Activated CD8-positive, alpha-beta T cell treated with anti-CD3 and anti-CD28 coated beads for 36 hours (primary cell): ENCODE data around the gene ENTREP1. TPM values are rescaled to one million over a fixed set of nuclear protein-coding genes. Genes with fewer than 3 reads are reported as not detected.
A peak's percentile ranks its signal among the peaks of the same experiment; 100 is the strongest.

Source experiments
- ATAC-seq: fragments of 200-7000 bp; cut with Tn5 transposase; one replicate; pipeline ENCODE4 v1.10.0; 2021; ENCODE audit warnings: mild to moderate bottlenecking, moderate library complexity
- CTCF ChIA-PET: fragments of 350-600 bp; sonication (Branson Sonifier 250); formaldehyde crosslinking; loops from one replicate; lab custom pipeline; 2021; ENCODE audit warnings: antibody characterized with exemption; lab: Charles Lee
- POLR2A ChIA-PET: fragments of 350-600 bp; sonication (Branson Sonifier 250); formaldehyde crosslinking; loops from one replicate; lab custom pipeline; 2021; ENCODE audit warnings: antibody characterized with exemption; lab: Charles Lee
- DNase-seq: peaks from one replicate; pipeline ENCODE4 v3.0.0-alpha.2; 2020
- H3K27ac Mint-ChIP-seq: one replicate; pipeline ENCODE4 v1.8.0; 2021; ENCODE audit warnings: mild to moderate bottlenecking, mixed read lengths
- H3K27me3 Mint-ChIP-seq: one replicate; pipeline ENCODE4 v1.8.0; 2021; ENCODE audit warnings: mixed read lengths
- H3K36me3 Mint-ChIP-seq: one replicate; pipeline ENCODE4 v1.8.0; 2021; ENCODE audit warnings: low read depth, mixed read lengths
- H3K4me1 Mint-ChIP-seq: one replicate; pipeline ENCODE4 v1.8.0; 2021; ENCODE audit warnings: low read depth, mixed read lengths
- H3K4me3 Mint-ChIP-seq: one replicate; pipeline ENCODE4 v1.8.0; 2021; ENCODE audit warnings: mild to moderate bottlenecking, moderate library complexity, mixed read lengths
- H3K9me3 Mint-ChIP-seq: one replicate; pipeline ENCODE4 v1.8.0; 2021; ENCODE audit warnings: mixed read lengths
- CTCF ChIP-seq: fragments of 200-600 bp; IDR thresholded peaks from one replicate; pipeline ENCODE4 v1.8.0; 2022; ENCODE audit warnings: antibody characterized with exemption, mild to moderate bottlenecking
- intact Hi-C: fragments of 100-400 bp; cut with micrococcal nuclease; formaldehyde crosslinking; loops from one replicate; pipeline ENCODE4 v1.10.0; 2022
- total RNA-seq, 2 experiments: library from RNA; stranded (reverse); gene quantifications; one replicate each; pipeline ENCODE4 v1.2.3, GENCODE V29; 2021

The ENTREP1 gene
- not detected for total RNA-seq

GRCh38 chr9:69324549-69325401 lies at the start of gene ENTREP1:
Gene ENTREP1, plus strand, starts transcription at chr9:69325215. Its CDS starts 95 bp downstream, at chr9:69325310.
- POLR2A ChIA-PET = no interaction called here
- H3K4me3 Mint-ChIP-seq = no peak within 1 kb of the TSS
- H3K27ac Mint-ChIP-seq = no peak within 1 kb of the TSS
- peak; percentile 4 for DNase-seq
- peaks cover 2% of the 10 kb centered on the region for H3K4me1 Mint-ChIP-seq
- intact Hi-C loops = no loop called here
- ATAC-seq = peak; percentile 34
- no peaks in the 10 kb centered on the region for H3K36me3 Mint-ChIP-seq
- TF ChIP-seq CTCF = no peak
- H3K27me3 Mint-ChIP-seq = peaks cover 39% of the 10 kb centered on the region
- H3K9me3 Mint-ChIP-seq = no peaks in the 10 kb centered on the region
- CTCF ChIA-PET = interaction anchor here (1.2 kb wide), 1 partner anchor 97 kb away, joined by 3 read pairs; no protein-coding TSS in a partner anchor

GRCh38 chr9:69276775-69277174 lies 48.2 kb upstream of the ENTREP1 start:
- DNase-seq = no peak
- no peak overlapping the region for H3K4me3 Mint-ChIP-seq

GRCh38 chr9:69279084-69279731 lies 45.8 kb upstream of the ENTREP1 start:
- Mint-ChIP-seq H3K9me3 (peaks cover 21% of the 10 kb centered on the region), H3K4me1 (no peaks in the 10 kb centered on the region), H3K27ac (no peak overlapping the region), H3K4me3 (no peak overlapping the region), H3K36me3 (no peaks in the 10 kb centered on the region), H3K27me3 (peaks cover 15% of the 10 kb centered on the region)
- POLR2A ChIA-PET = no interaction called here
- peak; percentile 37 for DNase-seq
- TF ChIP-seq CTCF = no peak
- peak; percentile 60 for ATAC-seq
- intact Hi-C loops = no loop called here
- CTCF ChIA-PET = no interaction called here

More at GRCh38 chr9:69276775-69277174, 48.2 kb upstream of the ENTREP1 start:
- no peak for TF ChIP-seq CTCF
- ATAC-seq = no peak
- H3K27ac Mint-ChIP-seq = no peak overlapping the region
- H3K36me3 Mint-ChIP-seq = no peaks in the 10 kb centered on the region
- no peaks in the 10 kb centered on the region for H3K4me1 Mint-ChIP-seq
- peaks cover 10% of the 10 kb centered on the region for H3K27me3 Mint-ChIP-seq
- H3K9me3 Mint-ChIP-seq = peaks cover 21% of the 10 kb centered on the region
- CTCF ChIA-PET = no interaction called here
- intact Hi-C loops = no loop called here
- POLR2A ChIA-PET = no interaction called here

- no peak for ATAC-seq
- ChIA-PET CTCF (no interaction called here), POLR2A (no interaction called here)
- no peak for TF ChIP-seq CTCF
- H3K36me3 Mint-ChIP-seq = no peaks in the 10 kb centered on the region
- peaks cover 17% of the 10 kb centered on the region for H3K27me3 Mint-ChIP-seq
- no peaks in the 10 kb centered on the region for H3K4me1 Mint-ChIP-seq
- H3K4me3 Mint-ChIP-seq = no peak overlapping the region
- no peak overlapping the region for H3K27ac Mint-ChIP-seq
- intact Hi-C loops = no loop called here
- no peak for DNase-seq
- H3K9me3 Mint-ChIP-seq = peaks cover 20% of the 10 kb centered on the region
Observed at GRCh38 chr9:69279733-69280132, 45.3 kb upstream of the ENTREP1 start.

- intact Hi-C loops = no loop called here
- DNase-seq (no peak), ATAC-seq (no peak)
- POLR2A ChIA-PET = no interaction called here
- Mint-ChIP-seq H3K36me3 (no peaks in the 10 kb centered on the region), H3K27ac (no peak overlapping the region), H3K27me3 (peaks cover 26% of the 10 kb centered on the region), H3K4me3 (no peak overlapping the region), H3K4me1 (no peaks in the 10 kb centered on the region), H3K9me3 (peaks cover 14% of the 10 kb centered on the region)
- CTCF ChIA-PET = no interaction called here
- no peak for TF ChIP-seq CTCF
Observed at GRCh38 chr9:69283003-69283402, 42.0 kb upstream of the ENTREP1 start.
